GM19455 (cell line): ENCODE results near the gene CCDC191.

ENCODE experiments used
- ATAC-seq: cut with Tn5 transposase; IDR thresholded peaks from one replicate; pipeline ENCODE4 v1.9.1; 2021; ENCODE audit not compliant: unreplicated experiment

CCDC191 gene

GRCh38 chr3:114058646-114059045 is 2.3 kb upstream of the CCDC191 start:
- no peak for ATAC-seq

- ATAC-seq: peak; percentile 10
Observed at GRCh38 chr3:114057011-114057347, 653 bp upstream of the CCDC191 start.

- no peak for ATAC-seq
Observed at GRCh38 chr3:114052216-114052615, 4.1 kb downstream of the CCDC191 start.

- ATAC-seq: no peak
Observed at GRCh38 chr3:114043205-114043604, 13.1 kb downstream of the CCDC191 start.

- no peak for ATAC-seq
Observed at GRCh38 chr3:114035896-114036295, 20.4 kb downstream of the CCDC191 start.

- no peak for ATAC-seq
Observed at GRCh38 chr3:114034787-114035545, 21.4 kb downstream of the CCDC191 start.

GRCh38 chr3:114034211-114034610 is 22.1 kb downstream of the CCDC191 start:
- ATAC-seq: no peak

GRCh38 chr3:114033721-114034120 is 22.6 kb downstream of the CCDC191 start:
- ATAC-seq: no peak

GRCh38 chr3:114026331-114026730 is 30.0 kb downstream of the CCDC191 start:
- no peak for ATAC-seq

- ATAC-seq: no peak
Observed at GRCh38 chr3:114025451-114025850, 30.9 kb downstream of the CCDC191 start.

- ATAC-seq: no peak
Observed at GRCh38 chr3:114022145-114022802, 34.1 kb downstream of the CCDC191 start.

GRCh38 chr3:114020907-114021306 is 35.4 kb downstream of the CCDC191 start:
- ATAC-seq: no peak

GRCh38 chr3:114019486-114019885 is 36.8 kb downstream of the CCDC191 start:
- no peak for ATAC-seq

- ATAC-seq: no peak
Observed at GRCh38 chr3:114014211-114014610, 42.1 kb downstream of the CCDC191 start.

- ATAC-seq: no peak
Observed at GRCh38 chr3:114011059-114011797, 45.1 kb downstream of the CCDC191 start.

GRCh38 chr3:114005481-114005880 is 50.8 kb downstream of the CCDC191 start:
- peak; percentile 88 for ATAC-seq

GRCh38 chr3:113985541-113985940 is 70.8 kb downstream of the CCDC191 start:
- ATAC-seq: no peak

- ATAC-seq: no peak
Observed at GRCh38 chr3:113983544-113983943, 72.8 kb downstream of the CCDC191 start.

GRCh38 chr3:113981803-113982202 is 74.5 kb downstream of the CCDC191 start:
- ATAC-seq: no peak

- ATAC-seq: no peak
Observed at GRCh38 chr3:113979916-113980315, 76.4 kb downstream of the CCDC191 start.

GRCh38 chr3:113977822-113978221 is 78.5 kb downstream of the CCDC191 start:
- no peak for ATAC-seq

GRCh38 chr3:113968986-113969385 is 87.3 kb downstream of the CCDC191 start:
- no peak for ATAC-seq
